Activated B cell treated with CpG ODN at 0.5 μM for 24 hours (primary cell): Measurements from ENCODE around the gene C22orf23. TPM values are rescaled to one million over a fixed set of nuclear protein-coding genes. Genes with fewer than 3 reads are reported as not detected.
"Not testable (repeated sequence)": the region's sequence is repeated elsewhere in the genome, so short reads cannot be mapped to it uniquely, and the experiment has no call there.

ENCODE experiments used
- ATAC-seq: fragments of 200-7000 bp; cut with Tn5 transposase; one replicate; pipeline ENCODE4 v1.10.0; 2021; ENCODE audit warnings: low read depth, mild to moderate bottlenecking, moderate library complexity
- CTCF ChIA-PET: fragments of 350-600 bp; sonication (Branson Sonifier 250); formaldehyde crosslinking; loops from one replicate; lab custom pipeline; 2021; ENCODE audit warnings: antibody characterized with exemption; lab: Charles Lee
- POLR2A ChIA-PET: fragments of 350-600 bp; sonication (Branson Sonifier 250); formaldehyde crosslinking; loops from one replicate; lab custom pipeline; 2021; ENCODE audit warnings: antibody characterized with exemption; lab: Charles Lee
- DNase-seq: peaks from one replicate; pipeline ENCODE4 v3.0.0; 2022
- H3K27ac Mint-ChIP-seq: one replicate; pipeline ENCODE4 v1.8.0; 2020; ENCODE audit warnings: mixed read lengths
- H3K27me3 Mint-ChIP-seq: one replicate; pipeline ENCODE4 v1.8.0; 2021; ENCODE audit warnings: mixed read lengths
- H3K36me3 Mint-ChIP-seq: one replicate; pipeline ENCODE4 v1.8.0; 2021; ENCODE audit warnings: low read depth, mixed read lengths
- H3K4me1 Mint-ChIP-seq: one replicate; pipeline ENCODE4 v1.8.0; 2021; ENCODE audit warnings: mixed read lengths
- H3K4me3 Mint-ChIP-seq: one replicate; pipeline ENCODE4 v1.8.0; 2020; ENCODE audit warnings: mild to moderate bottlenecking, mixed read lengths
- H3K9me3 Mint-ChIP-seq: one replicate; pipeline ENCODE4 v1.8.0; 2020; ENCODE audit warnings: mixed read lengths
- intact Hi-C: fragments of 100-400 bp; cut with micrococcal nuclease; formaldehyde crosslinking; loops from one replicate; pipeline ENCODE4 v1.15.1; 2024
- total RNA-seq: library from RNA; stranded (reverse); gene quantifications from 2 replicates; pipeline ENCODE4 v1.2.3, GENCODE V29; 2022
- TF ChIP-seq, protein P1 (sequence below): fragments of 200-600 bp; IDR thresholded peaks from one replicate; pipeline ENCODE4 v1.8.0; 2022; ENCODE audit warnings: antibody characterized with exemption, mild to moderate bottlenecking

The C22orf23 gene
- total RNA-seq, 1 donor from 2014 or later: 0.16 TPM

DNA sequence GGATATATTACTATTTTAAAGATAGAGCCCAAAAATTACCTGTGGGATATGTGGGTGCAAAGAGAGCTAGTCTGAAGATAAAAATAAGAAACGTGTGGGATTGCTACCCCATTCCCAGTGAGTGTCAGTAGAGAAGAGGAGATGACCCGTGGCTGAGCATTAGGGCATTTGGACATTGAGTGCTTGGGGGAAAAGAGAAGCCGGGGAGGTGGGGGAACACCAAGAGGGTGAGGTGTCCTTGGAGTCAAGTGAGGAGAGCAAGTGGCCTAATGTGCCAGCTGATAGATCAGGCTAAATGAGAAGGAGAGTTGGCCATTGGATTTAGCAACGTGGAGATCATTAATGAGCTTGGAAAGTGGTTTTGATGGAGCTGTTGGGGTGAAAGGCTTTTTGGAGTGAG, 1.3 kb upstream of the C22orf23 start:
- Mint-ChIP-seq H3K4me3 (peak overlapping the region; percentile 100), H3K27me3 (peaks cover 14% of the 10 kb centered on the region), H3K27ac (no peak overlapping the region), H3K4me1 (peaks cover 30% of the 10 kb centered on the region), H3K9me3 (no peaks in the 10 kb centered on the region), H3K36me3 (peaks cover 38% of the 10 kb centered on the region)
- DNase-seq (no peak), ATAC-seq (no peak)
- POLR2A ChIA-PET: interaction anchor here (0.5 to 1.5 kb wide), 6 partner anchors 11 to 321 kb away, joined by 3 to 8 read pairs (median 4); partner anchors contain the start of gene PDXP
- CTCF ChIA-PET: interaction anchor here (2.3 kb wide), 1 partner anchor 136 kb away, joined by 10 read pairs; no protein-coding TSS in a partner anchor
- TF ChIP-seq, protein P1, sequence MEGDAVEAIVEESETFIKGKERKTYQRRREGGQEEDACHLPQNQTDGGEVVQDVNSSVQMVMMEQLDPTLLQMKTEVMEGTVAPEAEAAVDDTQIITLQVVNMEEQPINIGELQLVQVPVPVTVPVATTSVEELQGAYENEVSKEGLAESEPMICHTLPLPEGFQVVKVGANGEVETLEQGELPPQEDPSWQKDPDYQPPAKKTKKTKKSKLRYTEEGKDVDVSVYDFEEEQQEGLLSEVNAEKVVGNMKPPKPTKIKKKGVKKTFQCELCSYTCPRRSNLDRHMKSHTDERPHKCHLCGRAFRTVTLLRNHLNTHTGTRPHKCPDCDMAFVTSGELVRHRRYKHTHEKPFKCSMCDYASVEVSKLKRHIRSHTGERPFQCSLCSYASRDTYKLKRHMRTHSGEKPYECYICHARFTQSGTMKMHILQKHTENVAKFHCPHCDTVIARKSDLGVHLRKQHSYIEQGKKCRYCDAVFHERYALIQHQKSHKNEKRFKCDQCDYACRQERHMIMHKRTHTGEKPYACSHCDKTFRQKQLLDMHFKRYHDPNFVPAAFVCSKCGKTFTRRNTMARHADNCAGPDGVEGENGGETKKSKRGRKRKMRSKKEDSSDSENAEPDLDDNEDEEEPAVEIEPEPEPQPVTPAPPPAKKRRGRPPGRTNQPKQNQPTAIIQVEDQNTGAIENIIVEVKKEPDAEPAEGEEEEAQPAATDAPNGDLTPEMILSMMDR: no peak
- intact Hi-C loops: loop anchor here (5.0 kb wide), 1 partner anchor 347 kb away; the partner anchor contains the start of gene GGA1

DNA sequence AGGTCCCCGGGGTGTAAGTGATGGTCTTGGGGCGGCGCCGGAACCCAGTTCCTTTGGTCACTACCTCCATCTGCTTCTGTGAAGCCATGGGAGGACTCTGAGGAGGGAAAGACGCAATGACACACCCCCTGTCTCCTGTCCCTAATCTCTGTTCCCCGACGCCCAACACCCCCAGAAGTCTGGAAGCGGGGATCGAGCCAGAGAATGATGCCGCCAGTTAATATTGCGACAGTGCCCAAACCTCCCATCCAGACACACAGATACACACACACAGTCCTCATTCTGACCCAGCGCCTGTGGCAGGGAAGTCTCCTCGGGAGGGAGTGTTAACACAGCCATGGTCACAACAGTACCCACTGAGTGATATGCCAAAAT, 352 bp downstream of the C22orf23 start:
- Mint-ChIP-seq H3K9me3 (no peaks in the 10 kb centered on the region), H3K4me3 (peak overlapping the region; percentile 100), H3K27me3 (peaks cover 14% of the 10 kb centered on the region), H3K36me3 (peaks cover 24% of the 10 kb centered on the region), H3K27ac (peak overlapping the region; percentile 95), H3K4me1 (peaks cover 30% of the 10 kb centered on the region)
- intact Hi-C loops: loop anchor here (1.0 to 5.0 kb wide), 4 partner anchors 18 to 346 kb away; partner anchors contain the start of genes ANKRD54, EIF3L and GGA1
- ATAC-seq (peak; percentile 43), DNase-seq (no peak)
- ChIA-PET CTCF (interaction anchor here (0.8 to 2.3 kb wide), 2 partner anchors 135 to 295 kb away, joined by 3 to 10 read pairs; partner anchors contain the start of gene PDXP), POLR2A (interaction anchor here (1.0 to 1.5 kb wide), 2 partner anchors 12 to 1567 kb away, joined by 3 to 4 read pairs; partner anchors contain the start of gene ATF4)
- TF ChIP-seq, protein P1: no peak

DNA sequence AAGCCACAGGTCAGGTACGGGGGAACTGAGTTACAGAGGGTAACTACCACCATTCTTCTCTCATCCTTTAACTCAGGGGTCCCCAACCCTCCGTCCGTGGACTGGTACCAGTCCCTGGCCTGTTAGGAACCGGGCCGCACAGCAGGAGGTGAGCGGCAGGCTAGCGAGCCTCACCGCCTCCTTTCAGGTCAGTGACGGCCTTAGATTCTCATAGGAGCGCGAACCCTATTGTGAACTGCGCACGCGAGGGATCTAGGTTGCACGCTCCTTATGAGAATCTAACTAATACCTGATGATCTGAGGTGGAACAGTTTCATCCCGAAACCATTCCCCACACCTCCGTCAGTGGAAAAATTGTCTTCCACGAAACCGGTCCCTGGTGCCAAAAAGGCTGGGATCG, 772 bp downstream of the C22orf23 start:
- Mint-ChIP-seq H3K4me3 (peak overlapping the region; percentile 100), H3K36me3 (peaks cover 20% of the 10 kb centered on the region), H3K27me3 (peaks cover 14% of the 10 kb centered on the region), H3K4me1 (peaks cover 30% of the 10 kb centered on the region)
- intact Hi-C loops: loop anchor here (1.0 to 5.0 kb wide), 4 partner anchors 18 to 345 kb away; partner anchors contain the start of genes ANKRD54, EIF3L and GGA1
- ATAC-seq, POLR2A ChIA-PET, H3K27ac Mint-ChIP-seq, DNase-seq, H3K9me3 Mint-ChIP-seq: not testable (repeated sequence)
- CTCF ChIA-PET: interaction anchor here (1.3 kb wide), 1 partner anchor 21 kb away, joined by 3 read pairs; no protein-coding TSS in a partner anchor

DNA sequence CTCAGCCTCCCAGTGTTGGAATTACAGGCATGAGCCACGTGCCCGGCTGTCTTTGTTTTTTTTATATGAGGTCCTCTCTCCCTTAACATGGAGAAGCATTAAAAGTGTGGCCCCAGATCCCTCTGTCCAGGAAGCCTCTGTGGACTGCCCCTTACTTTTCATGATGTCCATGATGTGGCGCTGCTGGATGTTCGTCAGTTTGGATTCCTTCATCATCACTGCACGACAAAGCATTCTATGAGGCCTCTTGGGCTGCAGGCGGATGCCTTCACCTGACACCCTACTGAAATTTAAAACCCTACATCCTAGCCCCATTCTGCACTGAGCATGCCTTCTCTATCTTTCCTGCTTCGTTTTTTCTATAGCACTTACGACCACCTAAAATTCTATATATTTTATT, 2.1 kb downstream of the C22orf23 start:
- no peak overlapping the region for H3K27ac Mint-ChIP-seq
- no peaks in the 10 kb centered on the region for H3K9me3 Mint-ChIP-seq
- peaks cover 26% of the 10 kb centered on the region for H3K4me1 Mint-ChIP-seq
- ChIA-PET CTCF (interaction anchor here (1.3 kb wide), 1 partner anchor 20 kb away, joined by 3 read pairs; no protein-coding TSS in a partner anchor), POLR2A (interaction anchor here (0.5 kb wide), 1 partner anchor 318 kb away, joined by 3 read pairs; no protein-coding TSS in a partner anchor)
- DNase-seq (no peak), ATAC-seq (no peak)
- TF ChIP-seq, protein P1: no peak
- intact Hi-C loops: loop anchor here (5.0 kb wide), 1 partner anchor 344 kb away; the partner anchor contains the start of gene GGA1
- H3K4me3 Mint-ChIP-seq: no peak overlapping the region
- H3K27me3 Mint-ChIP-seq: peaks cover 14% of the 10 kb centered on the region
- peaks cover 8% of the 10 kb centered on the region for H3K36me3 Mint-ChIP-seq

DNA sequence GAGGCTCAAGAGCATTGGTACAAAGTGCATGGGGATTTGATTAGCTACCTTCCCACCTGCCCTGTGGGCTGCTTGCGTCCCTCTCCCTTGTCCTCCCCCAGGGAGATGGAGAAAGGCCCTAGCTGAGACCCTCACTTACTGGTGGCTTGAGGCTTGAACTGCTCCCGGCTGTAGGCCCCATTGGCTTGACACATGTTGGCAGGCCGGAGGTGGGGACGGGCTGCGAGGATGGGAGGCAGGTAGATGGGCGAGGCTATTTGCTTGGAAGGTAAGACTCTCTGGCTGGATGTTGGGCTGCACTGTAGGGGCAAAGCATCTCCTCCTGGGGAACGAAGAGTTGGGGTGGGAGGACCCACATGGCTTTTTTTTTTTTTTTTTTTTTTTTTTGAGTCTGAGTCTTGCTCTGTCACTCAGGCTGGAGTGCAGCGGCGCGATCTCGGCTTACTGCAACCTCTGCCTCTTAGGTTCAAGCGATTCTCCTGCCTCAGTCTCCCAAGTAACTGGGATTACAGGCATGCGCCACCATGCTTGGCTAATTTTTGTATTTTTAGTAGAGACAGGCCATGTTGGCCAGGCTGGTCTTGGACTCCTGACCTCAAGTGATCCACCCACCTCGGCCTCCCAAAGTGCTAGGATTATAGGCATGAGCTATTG, 6.1 kb downstream of the C22orf23 start:
- H3K4me3 Mint-ChIP-seq, intact Hi-C loops, ATAC-seq: not testable (repeated sequence)

DNA sequence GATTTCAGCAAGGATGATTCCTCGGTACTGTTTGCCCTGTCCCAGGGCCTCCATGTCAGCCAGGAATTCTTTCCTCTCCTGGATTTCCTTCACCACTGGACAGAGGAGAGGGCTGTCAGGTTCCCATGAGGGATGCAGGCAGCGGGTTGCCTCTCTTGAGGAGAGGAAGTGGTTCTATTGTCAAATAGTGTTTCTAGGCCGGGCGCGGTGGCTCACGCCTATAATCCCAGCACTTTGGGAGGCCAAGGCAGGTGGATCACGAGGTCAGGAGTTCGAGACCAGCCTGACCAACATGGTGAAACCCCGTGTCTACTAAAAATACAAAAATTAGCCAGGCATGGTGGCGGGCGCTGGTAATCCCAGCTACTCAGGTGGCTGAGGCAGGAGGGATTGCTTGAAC, 9.0 kb downstream of the C22orf23 start:
- H3K9me3 Mint-ChIP-seq, H3K4me1 Mint-ChIP-seq, intact Hi-C loops, POLR2A ChIA-PET, H3K27me3 Mint-ChIP-seq, CTCF ChIA-PET, ATAC-seq, H3K4me3 Mint-ChIP-seq, DNase-seq, H3K27ac Mint-ChIP-seq: not testable (repeated sequence)
- peaks cover 18% of the 10 kb centered on the region for H3K36me3 Mint-ChIP-seq

More for the DNA sequence above, 6.1 kb downstream of the C22orf23 start:
- H3K4me1 Mint-ChIP-seq, H3K36me3 Mint-ChIP-seq, H3K9me3 Mint-ChIP-seq, DNase-seq, H3K27ac Mint-ChIP-seq, CTCF ChIA-PET, H3K27me3 Mint-ChIP-seq, POLR2A ChIA-PET: not testable (repeated sequence)
